GM12865 (cell line): Measurements from ENCODE around the gene GDPD2.

Experiments used
- DNase-seq: peaks from one replicate; pipeline ENCODE4 v3.0.0; 2010; ENCODE audit warnings: low read depth
- H3K4me3 ChIP-seq: 2 replicates; pipeline ENCODE4 v1.5.1; 2011; ENCODE audit warnings: mild to moderate bottlenecking, low read depth, low read length, control low read depth
- CTCF ChIP-seq: IDR thresholded peaks from 2 replicates; pipeline ENCODE4 v1.5.1; 2011; ENCODE audit warnings: low read length, control low read depth, low read depth, inconsistent platforms; ENCODE audit not compliant: insufficient read depth; ENCODE audit errors: missing control alignments

GDPD2 gene

GRCh38 chrX:70437011-70437410 lies 13.9 kb downstream of the GDPD2 start:
- no peak overlapping the region for H3K4me3 ChIP-seq
- no peak for TF ChIP-seq CTCF
- DNase-seq, result no peak

- H3K4me3 ChIP-seq, result no peak overlapping the region
- TF ChIP-seq CTCF, result no peak
- DNase-seq, result no peak
These were observed 15.0 kb downstream of the GDPD2 start for GRCh38 chrX:70437921-70438665.

- peak; percentile 49 for DNase-seq
- H3K4me3 ChIP-seq, result no peak overlapping the region
- no peak for TF ChIP-seq CTCF
These were observed 15.9 kb downstream of the GDPD2 start for GRCh38 chrX:70439016-70439415.

GRCh38 chrX:70442224-70442623 lies 19.1 kb downstream of the GDPD2 start:
- DNase-seq, result no peak
- no peak overlapping the region for H3K4me3 ChIP-seq
- TF ChIP-seq CTCF, result no peak

GRCh38 chrX:70444326-70444945 lies 21.3 kb downstream of the GDPD2 start, which contains the start of gene DLG3:
TSS of gene DLG3 (plus strand) at chrX:70444835. CDS start at chrX:70445202, 367 bp downstream.
- H3K4me3 ChIP-seq, result no peak within 1 kb of the TSS
- no peak for TF ChIP-seq CTCF
- no peak for DNase-seq

GRCh38 chrX:70444946-70445656 lies 22.0 kb downstream of the GDPD2 start:
- TF ChIP-seq CTCF, result no peak
- H3K4me3 ChIP-seq, result no peak overlapping the region
- DNase-seq, result no peak

- DNase-seq, result no peak
- no peak for TF ChIP-seq CTCF
- no peak overlapping the region for H3K4me3 ChIP-seq
These were observed 22.8 kb downstream of the GDPD2 start for GRCh38 chrX:70445951-70446350.
